ENCODE data around the gene AQP4.

AQP4 gene, protein sequence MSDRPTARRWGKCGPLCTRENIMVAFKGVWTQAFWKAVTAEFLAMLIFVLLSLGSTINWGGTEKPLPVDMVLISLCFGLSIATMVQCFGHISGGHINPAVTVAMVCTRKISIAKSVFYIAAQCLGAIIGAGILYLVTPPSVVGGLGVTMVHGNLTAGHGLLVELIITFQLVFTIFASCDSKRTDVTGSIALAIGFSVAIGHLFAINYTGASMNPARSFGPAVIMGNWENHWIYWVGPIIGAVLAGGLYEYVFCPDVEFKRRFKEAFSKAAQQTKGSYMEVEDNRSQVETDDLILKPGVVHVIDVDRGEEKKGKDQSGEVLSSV

DNA sequence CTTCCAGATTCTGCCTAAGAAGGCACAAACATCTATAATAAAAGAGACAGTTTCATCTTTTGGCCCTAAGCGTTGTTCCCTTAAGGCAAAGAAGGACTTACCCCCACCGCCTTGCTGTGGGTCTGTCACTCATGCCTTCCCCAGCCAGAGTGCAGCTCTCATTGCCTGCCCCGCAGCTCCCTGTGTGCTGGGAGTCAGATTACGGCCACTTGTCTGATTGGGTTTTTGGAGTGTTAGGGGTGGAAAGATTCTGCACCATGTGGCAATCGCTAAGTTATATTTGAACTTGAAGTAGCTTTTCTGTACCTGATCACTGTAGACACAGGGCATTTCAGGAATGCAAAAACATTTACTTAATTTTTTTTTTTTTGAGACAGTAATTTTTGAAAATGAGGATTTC, at the start of gene AQP4:
AQP4 (minus strand) TSS at position 151 of the 400 bp plus-strand sequence; CDS start at position 133, 18 bp downstream.
- Histone ChIP-seq H3K9me3 (ENCODE audit: control insufficient read depth, insufficient read depth, low read length) (no peaks in the 10 kb centered on the region), H3K36me3 (ENCODE audit: control insufficient read depth, low read length) (no peaks in the 10 kb centered on the region), H3K4me1 (ENCODE audit: control insufficient read depth, low read length) (peaks cover 12% of the 10 kb centered on the region), H4K20me1 (ENCODE audit: control insufficient read depth, insufficient read depth, low read depth, low read length) (no peaks in the 10 kb centered on the region), H3K79me2 (ENCODE audit: control insufficient read depth, low read length) (no peaks in the 10 kb centered on the region), H3K27me3 (ENCODE audit: control insufficient read depth, low read length) (no peaks in the 10 kb centered on the region), H3K27ac (ENCODE audit: low read depth, low read length) (no peak within 1 kb of the TSS), H3K9me2 (replicated peaks; ENCODE audit: control insufficient read depth, low read length) (no peaks in the 10 kb centered on the region), H3F3A (ENCODE audit: control insufficient read depth, insufficient read depth) (no peaks in the 10 kb centered on the region), H3K4me2 (ENCODE audit: low read length) (peak within 1 kb of the TSS; percentile 45), H3K4me3 (ENCODE audit: low read length) (peak within 1 kb of the TSS; percentile 26)
- TF ChIP-seq CTCF (IDR thresholded peaks at IDR 0.05; ENCODE audit: low read depth, low read length, poor library complexity, severe bottlenecking) (no peak), EZH2phosphoT487 (IDR thresholded peaks at IDR 0.05; ENCODE audit: borderline replicate concordance, low read length) (no peak)

GRCh38 chr18:26911840-26912239, 46.3 kb upstream of the AQP4 start:
- H3K4me3 ChIP-seq (ENCODE audit: low read length): no peak overlapping the region
- H3K9me2 ChIP-seq (replicated peaks; ENCODE audit: control insufficient read depth, low read length): no peaks in the 10 kb centered on the region
- 0 out of 2 replicates have a peak overlapping the region, but pooled peaks have one; percentile 14 for H3K4me2 ChIP-seq (ENCODE audit: low read length)
- H3K79me2 ChIP-seq (ENCODE audit: control insufficient read depth, low read length): no peaks in the 10 kb centered on the region
- no peaks in the 10 kb centered on the region for H4K20me1 ChIP-seq (ENCODE audit: control insufficient read depth, insufficient read depth, low read depth, low read length)
- no peaks in the 10 kb centered on the region for H3F3A ChIP-seq (ENCODE audit: control insufficient read depth, insufficient read depth)
- H3K4me1 ChIP-seq (ENCODE audit: control insufficient read depth, low read length): peaks cover 21% of the 10 kb centered on the region
- H3K27me3 ChIP-seq (ENCODE audit: control insufficient read depth, low read length): no peaks in the 10 kb centered on the region
- no peaks in the 10 kb centered on the region for H3K36me3 ChIP-seq (ENCODE audit: control insufficient read depth, low read length)
- no peaks in the 10 kb centered on the region for H3K9me3 ChIP-seq (ENCODE audit: control insufficient read depth, insufficient read depth, low read length)
- no peak overlapping the region for H3K27ac ChIP-seq (ENCODE audit: low read depth, low read length)
- TF ChIP-seq EZH2phosphoT487 (IDR thresholded peaks at IDR 0.05; ENCODE audit: borderline replicate concordance, low read length): no peak
- TF ChIP-seq CTCF (IDR thresholded peaks at IDR 0.05; ENCODE audit: low read depth, low read length, poor library complexity, severe bottlenecking): no peak

DNA sequence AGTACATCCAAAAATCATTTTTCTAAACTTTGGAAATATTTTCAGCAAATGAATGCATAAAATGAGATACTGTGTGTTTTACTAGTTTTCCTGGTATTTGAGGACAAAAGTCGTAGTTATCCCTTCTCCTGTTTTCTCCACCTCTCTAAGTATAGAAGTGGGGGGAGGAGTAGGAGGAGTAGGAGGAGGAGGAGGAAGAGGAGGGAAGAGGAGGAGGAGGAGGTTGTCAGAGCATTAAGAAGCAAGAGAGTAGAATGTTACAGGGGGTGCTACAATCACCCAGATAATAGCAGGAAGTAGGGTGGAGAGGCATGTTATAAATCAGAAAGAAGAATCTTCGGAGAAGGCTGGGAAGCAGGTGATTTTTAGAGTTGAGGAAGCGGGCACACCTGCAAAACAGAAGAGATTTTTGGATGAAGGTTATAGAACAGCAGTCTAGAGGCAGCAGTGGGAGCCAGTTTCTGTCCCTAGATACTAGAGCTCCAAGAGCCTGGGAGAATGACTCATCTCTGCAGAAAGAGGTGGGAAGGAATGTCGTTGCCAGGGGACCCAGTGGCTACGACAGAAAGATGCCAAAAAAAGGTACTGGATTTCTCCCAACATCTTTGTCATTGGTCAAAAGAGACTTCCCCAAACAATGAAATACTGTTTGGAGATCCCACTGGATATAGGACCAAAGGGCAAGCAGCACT, 44.2 kb upstream of the AQP4 start:
- H3K36me3 ChIP-seq (ENCODE audit: control insufficient read depth, low read length): no peaks in the 10 kb centered on the region
- H3K4me3 ChIP-seq (ENCODE audit: low read length): no peak overlapping the region
- H3K27me3 ChIP-seq (ENCODE audit: control insufficient read depth, low read length): no peaks in the 10 kb centered on the region
- TF ChIP-seq CTCF (IDR thresholded peaks at IDR 0.05; ENCODE audit: low read depth, low read length, poor library complexity, severe bottlenecking): no peak
- no peak overlapping the region for H3K27ac ChIP-seq (ENCODE audit: low read depth, low read length)
- H3K9me3 ChIP-seq (ENCODE audit: control insufficient read depth, insufficient read depth, low read length): no peaks in the 10 kb centered on the region
- H3F3A ChIP-seq (ENCODE audit: control insufficient read depth, insufficient read depth): no peaks in the 10 kb centered on the region
- no peaks in the 10 kb centered on the region for H4K20me1 ChIP-seq (ENCODE audit: control insufficient read depth, insufficient read depth, low read depth, low read length)
- peaks cover 21% of the 10 kb centered on the region for H3K4me1 ChIP-seq (ENCODE audit: control insufficient read depth, low read length)
- H3K9me2 ChIP-seq (replicated peaks; ENCODE audit: control insufficient read depth, low read length): no peaks in the 10 kb centered on the region
- no peak overlapping the region for H3K4me2 ChIP-seq (ENCODE audit: low read length)
- H3K79me2 ChIP-seq (ENCODE audit: control insufficient read depth, low read length): no peaks in the 10 kb centered on the region
